Left renal pelvis (tissue), 4 donors: ENCODE measurements around the gene MYCBPAP. TPM values are rescaled to one million over a fixed set of nuclear protein-coding genes. Genes with fewer than 3 reads are reported as not detected.
"Not testable (repeated sequence)": the region's sequence is repeated elsewhere in the genome, so short reads cannot be mapped to it uniquely, and the experiment has no call there.

ENCODE experiments used
- DNase-seq, 4 donors: peaks; one replicate each; pipeline ENCODE4 v3.0.0-alpha.2; 2013; ENCODE audit warnings: low read depth in 4 of 4, low spot score in 3 of 4
- polyA plus RNA-seq, 4 donors: library from polyadenylated mRNA; unstranded; fragments of 120-200 nt; gene quantifications; one replicate each; pipeline ENCODE4 v1.2.1, GENCODE V29; 2013; ENCODE audit not compliant: insufficient read length in 4 of 4

MYCBPAP gene
- polyA plus RNA-seq, 4 donors, result 1.4 to 3.4 (median 2.4) TPM

GRCh38 chr17:50470426-50470825, 37.8 kb upstream of the MYCBPAP start:
- no peak for DNase-seq

- no peak for DNase-seq
These were observed 37.0 kb upstream of the MYCBPAP start for GRCh38 chr17:50471009-50471905.

- DNase-seq, result no peak
These were observed 36.0 kb upstream of the MYCBPAP start for GRCh38 chr17:50472286-50472685.

GRCh38 chr17:50472761-50473161, 35.5 kb upstream of the MYCBPAP start:
- DNase-seq, result not testable (repeated sequence)

GRCh38 chr17:50473901-50474300, 34.3 kb upstream of the MYCBPAP start:
- no peak for DNase-seq

GRCh38 chr17:50474523-50474922, 33.7 kb upstream of the MYCBPAP start:
- DNase-seq, result no peak

GRCh38 chr17:50475362-50475761, 32.9 kb upstream of the MYCBPAP start:
- DNase-seq, result no peak

- not testable (repeated sequence) for DNase-seq
These were observed 32.3 kb upstream of the MYCBPAP start for GRCh38 chr17:50475775-50476544.

- no peak for DNase-seq
These were observed 31.5 kb upstream of the MYCBPAP start for GRCh38 chr17:50476545-50477315.

- no peak for DNase-seq
These were observed 30.3 kb upstream of the MYCBPAP start for GRCh38 chr17:50477976-50478375.

- DNase-seq, result peak; percentile 63 to 82 (median 76)
These were observed 29.6 kb upstream of the MYCBPAP start, which contains the start of gene RSAD1 for GRCh38 chr17:50478391-50479381. Gene RSAD1, plus strand, starts transcription at chr17:50478860. Its CDS starts 25 bp downstream, at chr17:50478885.

GRCh38 chr17:50479522-50480141, 28.6 kb upstream of the MYCBPAP start:
- peak in 1 of 4 donors; percentile 63 for DNase-seq

- no peak for DNase-seq
These were observed 28.0 kb upstream of the MYCBPAP start for GRCh38 chr17:50480142-50480764.

- no peak for DNase-seq
These were observed 27.3 kb upstream of the MYCBPAP start for GRCh38 chr17:50480854-50481490.

GRCh38 chr17:50481648-50482047, 26.6 kb upstream of the MYCBPAP start:
- DNase-seq, result no peak

- no peak for DNase-seq
These were observed 26.1 kb upstream of the MYCBPAP start for GRCh38 chr17:50482110-50482509.

- DNase-seq, result peak in 2 of 4 donors; percentile 67 to 79
These were observed 25.7 kb upstream of the MYCBPAP start for GRCh38 chr17:50482516-50482915.

- no peak for DNase-seq
These were observed 25.0 kb upstream of the MYCBPAP start for GRCh38 chr17:50483266-50483665.
